Hepatocyte (in vitro differentiated cells): ENCODE measurements around the gene MED7. TPM values are rescaled to one million over a fixed set of nuclear protein-coding genes. Genes with fewer than 3 reads are reported as not detected.
A peak's percentile ranks its signal among the peaks of the same experiment; 100 is the strongest.

Source experiments
- DNase-seq: peaks from one replicate; pipeline ENCODE4 v3.0.0-alpha.2; 2016; ENCODE audit warnings: low spot score
- H2AFZ ChIP-seq: fragments of 200-600 bp; sonication (generic); 2 replicates; pipeline ENCODE4 v1.6.0; 2016; ENCODE audit warnings: antibody characterized with exemption, mild to moderate bottlenecking
- H3K27ac ChIP-seq: fragments of 200-600 bp; sonication (generic); 2 replicates; pipeline ENCODE4 v1.5.1; 2016; ENCODE audit warnings: mild to moderate bottlenecking
- H3K27me3 ChIP-seq: fragments of 200-600 bp; sonication (generic); 2 replicates; pipeline ENCODE4 v1.6.1; 2016
- H3K36me3 ChIP-seq: fragments of 200-600 bp; sonication (generic); replicated peaks from 2 replicates; pipeline ENCODE4 v1.5.1; 2016; ENCODE audit warnings: low read depth; ENCODE audit not compliant: insufficient read depth
- H3K4me1 ChIP-seq: fragments of 200-600 bp; sonication (generic); 2 replicates; pipeline ENCODE4 v1.5.1; 2016; ENCODE audit warnings: mild to moderate bottlenecking, moderate library complexity; ENCODE audit not compliant: insufficient read depth
- H3K4me2 ChIP-seq: fragments of 200-600 bp; sonication (generic); 2 replicates; pipeline ENCODE4 v1.6.0; 2016
- H3K4me3 ChIP-seq: fragments of 200-600 bp; sonication (generic); 2 replicates; pipeline ENCODE4 v1.5.1; 2016; ENCODE audit warnings: mild to moderate bottlenecking
- H3K79me2 ChIP-seq: fragments of 200-600 bp; sonication (generic); 2 replicates; pipeline ENCODE4 v1.6.0; 2017; ENCODE audit warnings: mild to moderate bottlenecking
- H3K9me2 ChIP-seq: fragments of 200-600 bp; sonication (generic); replicated peaks from 2 replicates; pipeline ENCODE4 v1.6.0; 2017; ENCODE audit warnings: mild to moderate bottlenecking; ENCODE audit not compliant: insufficient read depth
- H3K9me3 ChIP-seq: fragments of 200-600 bp; sonication (generic); 2 replicates; pipeline ENCODE4 v1.5.1; 2016; ENCODE audit warnings: low read depth, mild to moderate bottlenecking
- H4K20me1 ChIP-seq: fragments of 200-600 bp; sonication (generic); 2 replicates; pipeline ENCODE4 v1.6.0; 2016; ENCODE audit warnings: mild to moderate bottlenecking; ENCODE audit not compliant: insufficient read depth, poor library complexity, severe bottlenecking
- CTCF ChIP-seq: fragments of 200-600 bp; sonication (generic); IDR thresholded peaks from 2 replicates; pipeline ENCODE4 v1.5.1; 2016; ENCODE audit warnings: antibody characterized with exemption, mild to moderate bottlenecking; ENCODE audit not compliant: poor library complexity
- EZH2 ChIP-seq: fragments of 200-600 bp; sonication (generic); IDR thresholded peaks from 2 replicates; pipeline ENCODE4 v1.6.1; 2016; ENCODE audit warnings: antibody characterized with exemption, mild to moderate bottlenecking, borderline replicate concordance
- EZH2phosphoT487 ChIP-seq: fragments of 200-600 bp; sonication (generic); IDR thresholded peaks from one replicate; pipeline ENCODE4 v1.6.1; 2018; ENCODE audit warnings: antibody characterized with exemption, mild to moderate bottlenecking, low read depth, moderate library complexity; ENCODE audit not compliant: unreplicated experiment, severe bottlenecking
- WGBS: methylation state at CpG from one replicate; pipeline ENCODE4 v1.1.6; 2016; ENCODE audit warnings: low lambda C conversion rate; ENCODE audit errors: missing lambda C conversion rate; 5-methylcytosine and 5-hydroxymethylcytosine counted together
- polyA plus RNA-seq: library from polyadenylated mRNA; unstranded; fragments of >200 nt; fragmentation: Nextera tagmentation; extraction: Ambion mirVana; gene quantifications from 2 replicates; pipeline ENCODE4 v1.2.1, GENCODE V29; 2016
- total RNA-seq: library from RNA; depleted of rRNA; stranded (reverse); fragments of >200 nt; gene quantifications from 2 replicates; pipeline ENCODE4 v1.2.3, GENCODE V29; 2014

The MED7 gene
- total and polyA plus RNA-seq, 2 experiments from 2014 or later: 16.8 to 20.7 TPM

- H4K20me1 ChIP-seq: no peaks in the 10 kb centered on the region
- peaks cover 2% of the 10 kb centered on the region for H3K27me3 ChIP-seq
- WGBS: 34% methylated on average over 4 of the region's 4 CpGs
- H2AFZ ChIP-seq: no peak overlapping the region
- no peaks in the 10 kb centered on the region for H3K4me1 ChIP-seq
- no peaks in the 10 kb centered on the region for H3K36me3 ChIP-seq
- no peaks in the 10 kb centered on the region for H3K9me2 ChIP-seq
- no peaks in the 10 kb centered on the region for H3K79me2 ChIP-seq
- H3K27ac ChIP-seq: no peak overlapping the region
- DNase-seq: peak; percentile 32
- H3K4me2 ChIP-seq: no peak overlapping the region
- TF ChIP-seq EZH2phosphoT487 (no peak), EZH2 (no peak), CTCF (no peak)
- H3K4me3 ChIP-seq: no peak overlapping the region
- no peaks in the 10 kb centered on the region for H3K9me3 ChIP-seq
Measured at GRCh38 chr5:157167214-157167621, 24.6 kb upstream of the MED7 start.

- Histone ChIP-seq H2AFZ (no peak within 1 kb of the TSS), H3K4me2 (no peak within 1 kb of the TSS), H3K9me3 (no peaks in the 10 kb centered on the region), H4K20me1 (no peaks in the 10 kb centered on the region), H3K79me2 (no peaks in the 10 kb centered on the region), H3K27ac (no peak within 1 kb of the TSS), H3K27me3 (peaks cover 7% of the 10 kb centered on the region), H3K4me3 (no peak within 1 kb of the TSS), H3K9me2 (no peaks in the 10 kb centered on the region), H3K4me1 (no peaks in the 10 kb centered on the region), H3K36me3 (no peaks in the 10 kb centered on the region)
- 83% methylated on average over 7 of the region's 7 CpGs for WGBS
- TF ChIP-seq CTCF: no peak
- no peak for TF ChIP-seq EZH2phosphoT487
- no peak for TF ChIP-seq EZH2
- DNase-seq: no peak
Measured at GRCh38 chr5:157166214-157167213, 23.8 kb upstream of the MED7 start, which contains the start of gene GARIN3. GARIN3 (minus strand) TSS chr5:157166264; CDS start chr5:157166168, 96 bp downstream.

GRCh38 chr5:157165668-157166067, 23.0 kb upstream of the MED7 start:
- WGBS: 96% methylated on average over 14 of the region's 14 CpGs
- Histone ChIP-seq H3K27me3 (peaks cover 7% of the 10 kb centered on the region), H3K36me3 (no peaks in the 10 kb centered on the region)

More at GRCh38 chr5:157165668-157166067, 23.0 kb upstream of the MED7 start:
- TF ChIP-seq CTCF (no peak), EZH2phosphoT487 (no peak), EZH2 (no peak)
- no peak overlapping the region for H3K4me2 ChIP-seq
- H3K4me3 ChIP-seq: no peak overlapping the region
- H3K9me3 ChIP-seq: no peaks in the 10 kb centered on the region
- H3K79me2 ChIP-seq: no peaks in the 10 kb centered on the region
- H3K27ac ChIP-seq: no peak overlapping the region
- H3K9me2 ChIP-seq: no peaks in the 10 kb centered on the region
- H4K20me1 ChIP-seq: no peaks in the 10 kb centered on the region
- DNase-seq: no peak
- H2AFZ ChIP-seq: no peak overlapping the region
- no peaks in the 10 kb centered on the region for H3K4me1 ChIP-seq
